DOHH2 (cell line): ENCODE results near the gene CNOT2.

Experiments
- H3F3A ChIP-seq: fragments of 200-600 bp; sonication (generic), shearing (Covaris generic); 2 replicates; pipeline ENCODE4 v1.6.0; 2016; ENCODE audit warnings: antibody characterized with exemption, mild to moderate bottlenecking; ENCODE audit not compliant: control insufficient read depth, insufficient read depth
- H3K27ac ChIP-seq: fragments of 200-600 bp; sonication (generic); 2 replicates; pipeline ENCODE4 v1.5.1; 2014; ENCODE audit warnings: low read depth, mild to moderate bottlenecking, low read length, moderate library complexity
- H3K27me3 ChIP-seq: fragments of 200-600 bp; sonication (generic); 2 replicates; pipeline ENCODE4 v1.6.1; 2014; ENCODE audit warnings: mild to moderate bottlenecking, low read length, mixed read lengths; ENCODE audit not compliant: control insufficient read depth
- H3K36me3 ChIP-seq: fragments of 200-600 bp; sonication (generic); 2 replicates; pipeline ENCODE4 v1.6.1; 2014; ENCODE audit warnings: mild to moderate bottlenecking, low read length, moderate library complexity, mixed read lengths; ENCODE audit not compliant: control insufficient read depth
- H3K4me1 ChIP-seq: fragments of 200-600 bp; sonication (generic); 2 replicates; pipeline ENCODE4 v1.6.1; 2014; ENCODE audit warnings: mild to moderate bottlenecking, low read length, mixed read lengths; ENCODE audit not compliant: control insufficient read depth
- H3K4me2 ChIP-seq: fragments of 200-600 bp; sonication (generic); 2 replicates; pipeline ENCODE4 v1.6.0; 2014; ENCODE audit warnings: mild to moderate bottlenecking, low read length, moderate library complexity
- H3K4me3 ChIP-seq: fragments of 200-600 bp; sonication (generic); 2 replicates; pipeline ENCODE4 v1.5.1; 2014; ENCODE audit warnings: mild to moderate bottlenecking, low read length, mixed read lengths
- H3K79me2 ChIP-seq: fragments of 200-600 bp; sonication (generic); 2 replicates; pipeline ENCODE4 v1.6.1; 2014; ENCODE audit warnings: mild to moderate bottlenecking, low read length, mixed read lengths; ENCODE audit not compliant: control insufficient read depth
- H3K9me2 ChIP-seq: fragments of 200-600 bp; sonication (generic); replicated peaks from 2 replicates; pipeline ENCODE4 v1.6.1; 2014; ENCODE audit warnings: mild to moderate bottlenecking, low read length, mixed read lengths; ENCODE audit not compliant: control insufficient read depth
- H3K9me3 ChIP-seq: fragments of 200-600 bp; sonication (generic); 2 replicates; pipeline ENCODE4 v1.6.1; 2014; ENCODE audit warnings: antibody characterized with exemption, low read length, mixed read lengths; ENCODE audit not compliant: control insufficient read depth, insufficient read depth
- H4K20me1 ChIP-seq: fragments of 200-600 bp; sonication (generic); 2 replicates; pipeline ENCODE4 v1.6.0; 2014; ENCODE audit warnings: low read depth, mild to moderate bottlenecking, antibody characterized with exemption, low read length, moderate library complexity; ENCODE audit not compliant: control insufficient read depth, insufficient read depth
- CTCF ChIP-seq: fragments of 200-600 bp; sonication (generic); IDR thresholded peaks from one replicate; pipeline ENCODE4 v1.5.1; 2014; ENCODE audit warnings: antibody characterized with exemption, mild to moderate bottlenecking, low read depth, low read length; ENCODE audit not compliant: poor library complexity, severe bottlenecking
- EZH2phosphoT487 ChIP-seq: fragments of 200-600 bp; sonication (generic); IDR thresholded peaks from 2 replicates; pipeline ENCODE4 v1.6.1; 2017; ENCODE audit warnings: borderline replicate concordance, mild to moderate bottlenecking, antibody characterized with exemption, low read length, moderate library complexity, mixed read lengths

Gene CNOT2

GRCh38 chr12:70242695-70243509, at the start of gene CNOT2:
Gene CNOT2 (plus strand): TSS chr12:70243433. CDS start chr12:70278227, 34,794 bp downstream.
- Histone ChIP-seq H3K9me2 (no peaks in the 10 kb centered on the region), H3K27ac (peak within 1 kb of the TSS; percentile 92), H3K4me3 (peak within 1 kb of the TSS; percentile 99), H3K36me3 (peaks cover 95% of the 10 kb centered on the region), H3K4me2 (peak within 1 kb of the TSS; percentile 81), H4K20me1 (peaks cover 4% of the 10 kb centered on the region; the same call in 1 of the 2 replicates), H3K4me1 (peaks cover 55% of the 10 kb centered on the region), H3F3A (peaks cover 3% of the 10 kb centered on the region; the same call in 1 of the 2 replicates), H3K27me3 (no peaks in the 10 kb centered on the region), H3K9me3 (no peaks in the 10 kb centered on the region; the same call in 1 of the 2 replicates), H3K79me2 (peaks cover 91% of the 10 kb centered on the region)
- no peak for TF ChIP-seq CTCF
- TF ChIP-seq EZH2phosphoT487: no peak

- H3K9me3 ChIP-seq: no peaks in the 10 kb centered on the region
- H3K4me2 ChIP-seq: no peak overlapping the region
- H3K79me2 ChIP-seq: no peaks in the 10 kb centered on the region
- H3K36me3 ChIP-seq: no peaks in the 10 kb centered on the region
- H3K27me3 ChIP-seq: no peaks in the 10 kb centered on the region
- H3F3A ChIP-seq: 0 out of 2 replicates have a peak, but pooled peaks cover 3% of the 10 kb centered on the region
- H3K27ac ChIP-seq: no peak overlapping the region
- H3K9me2 ChIP-seq: no peaks in the 10 kb centered on the region
- H4K20me1 ChIP-seq: no peaks in the 10 kb centered on the region
- no peak overlapping the region for H3K4me3 ChIP-seq
- 0 out of 2 replicates have a peak, but pooled peaks cover 9% of the 10 kb centered on the region for H3K4me1 ChIP-seq
- TF ChIP-seq EZH2phosphoT487 (no peak), CTCF (no peak)
These were observed 49.2 kb upstream of the CNOT2 start for GRCh38 chr12:70194076-70194475.

GRCh38 chr12:70196811-70197281, 46.4 kb upstream of the CNOT2 start:
- Histone ChIP-seq H3K79me2 (no peaks in the 10 kb centered on the region), H3K27ac (no peak overlapping the region), H3K4me1 (0 out of 2 replicates have a peak, but pooled peaks cover 2% of the 10 kb centered on the region), H3K9me2 (no peaks in the 10 kb centered on the region), H4K20me1 (no peaks in the 10 kb centered on the region), H3K4me2 (no peak overlapping the region), H3K27me3 (no peaks in the 10 kb centered on the region), H3F3A (0 out of 2 replicates have a peak, but pooled peaks cover 3% of the 10 kb centered on the region), H3K36me3 (no peaks in the 10 kb centered on the region), H3K9me3 (no peaks in the 10 kb centered on the region), H3K4me3 (no peak overlapping the region)
- TF ChIP-seq CTCF (no peak), EZH2phosphoT487 (no peak)
